Left ventricle myocardium inferior (tissue), 1 donor: ENCODE measurements around the gene EML6. TPM values are rescaled to one million over a fixed set of nuclear protein-coding genes. Genes with fewer than 3 reads are reported as not detected.

Experiments used
- DNase-seq: peaks from one replicate; pipeline ENCODE4 v3.0.0-alpha.2; 2020
- H3K27ac ChIP-seq: fragments of 200-600 bp; replicated peaks from 2 replicates; pipeline ENCODE4 v1.8.0; 2021
- H3K27me3 ChIP-seq: fragments of 200-600 bp; 2 replicates; pipeline ENCODE4 v1.8.0; 2021; ENCODE audit warnings: low read depth
- H3K36me3 ChIP-seq: fragments of 200-600 bp; 2 replicates; pipeline ENCODE4 v1.8.0; 2021
- H3K4me1 ChIP-seq: fragments of 200-600 bp; 2 replicates; pipeline ENCODE4 v1.8.0; 2021
- H3K4me3 ChIP-seq: fragments of 200-600 bp; 2 replicates; pipeline ENCODE4 v1.8.0; 2021; ENCODE audit warnings: mild to moderate bottlenecking, moderate library complexity
- H3K9me3 ChIP-seq: fragments of 200-600 bp; replicated peaks from 2 replicates; pipeline ENCODE4 v1.8.0; 2021
- intact Hi-C: fragments of 100-400 bp; cut with micrococcal nuclease; formaldehyde crosslinking; loops from one replicate; pipeline ENCODE4 v1.11.0; 2022
- total RNA-seq: library from RNA; stranded (reverse); fragmentation: NEBNext Ultra II Directional; extraction: Animal tissue kit (Norgen Biotek cat#: 25700); gene quantifications from one replicate; pipeline ENCODE4 v1.2.1, GENCODE V29; 2021
- TF ChIP-seq, protein P1 (sequence below): fragments of 200-600 bp; IDR thresholded peaks from 2 replicates; pipeline ENCODE4 v1.8.0; 2021; ENCODE audit warnings: antibody characterized with exemption, mild to moderate bottlenecking, borderline replicate concordance
- donor health status: DM: no; HTN: yes; CAD: no; lungs with severe emphysema.

EML6 gene
- total RNA-seq, 1 donor from 2014 or later = 0.77 TPM

DNA sequence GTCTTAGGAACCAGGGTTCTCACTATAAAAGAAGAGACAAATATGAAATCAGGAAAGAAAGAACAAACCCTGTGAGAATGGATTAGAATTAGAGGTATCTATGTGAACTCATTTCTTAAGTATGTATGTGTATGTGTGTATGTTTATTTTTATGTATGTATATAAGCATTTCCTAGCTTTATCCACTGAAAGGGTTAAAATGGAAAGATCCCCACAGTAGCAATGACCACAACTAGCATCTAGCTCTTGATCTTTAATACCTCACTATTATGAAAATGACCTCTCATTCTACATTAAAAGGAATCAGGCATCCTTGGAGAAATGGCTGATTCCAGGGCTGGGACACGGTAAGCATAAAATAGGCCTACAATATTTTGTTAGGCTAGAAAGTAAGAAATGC is 295.2 kb downstream of the EML6 start:
- Histone ChIP-seq H3K36me3 (peaks cover 4% of the 10 kb centered on the region), H3K27me3 (no peaks in the 10 kb centered on the region), H3K4me1 (peaks cover 27% of the 10 kb centered on the region), H3K27ac (no peak overlapping the region), H3K4me3 (no peak overlapping the region), H3K9me3 (peaks cover 27% of the 10 kb centered on the region)
- intact Hi-C loops = loop anchor here (10.0 kb wide), 1 partner anchor 146 kb away; no protein-coding TSS in a partner anchor
- TF ChIP-seq, protein P1, sequence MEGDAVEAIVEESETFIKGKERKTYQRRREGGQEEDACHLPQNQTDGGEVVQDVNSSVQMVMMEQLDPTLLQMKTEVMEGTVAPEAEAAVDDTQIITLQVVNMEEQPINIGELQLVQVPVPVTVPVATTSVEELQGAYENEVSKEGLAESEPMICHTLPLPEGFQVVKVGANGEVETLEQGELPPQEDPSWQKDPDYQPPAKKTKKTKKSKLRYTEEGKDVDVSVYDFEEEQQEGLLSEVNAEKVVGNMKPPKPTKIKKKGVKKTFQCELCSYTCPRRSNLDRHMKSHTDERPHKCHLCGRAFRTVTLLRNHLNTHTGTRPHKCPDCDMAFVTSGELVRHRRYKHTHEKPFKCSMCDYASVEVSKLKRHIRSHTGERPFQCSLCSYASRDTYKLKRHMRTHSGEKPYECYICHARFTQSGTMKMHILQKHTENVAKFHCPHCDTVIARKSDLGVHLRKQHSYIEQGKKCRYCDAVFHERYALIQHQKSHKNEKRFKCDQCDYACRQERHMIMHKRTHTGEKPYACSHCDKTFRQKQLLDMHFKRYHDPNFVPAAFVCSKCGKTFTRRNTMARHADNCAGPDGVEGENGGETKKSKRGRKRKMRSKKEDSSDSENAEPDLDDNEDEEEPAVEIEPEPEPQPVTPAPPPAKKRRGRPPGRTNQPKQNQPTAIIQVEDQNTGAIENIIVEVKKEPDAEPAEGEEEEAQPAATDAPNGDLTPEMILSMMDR = no peak
- no peak for DNase-seq

DNA sequence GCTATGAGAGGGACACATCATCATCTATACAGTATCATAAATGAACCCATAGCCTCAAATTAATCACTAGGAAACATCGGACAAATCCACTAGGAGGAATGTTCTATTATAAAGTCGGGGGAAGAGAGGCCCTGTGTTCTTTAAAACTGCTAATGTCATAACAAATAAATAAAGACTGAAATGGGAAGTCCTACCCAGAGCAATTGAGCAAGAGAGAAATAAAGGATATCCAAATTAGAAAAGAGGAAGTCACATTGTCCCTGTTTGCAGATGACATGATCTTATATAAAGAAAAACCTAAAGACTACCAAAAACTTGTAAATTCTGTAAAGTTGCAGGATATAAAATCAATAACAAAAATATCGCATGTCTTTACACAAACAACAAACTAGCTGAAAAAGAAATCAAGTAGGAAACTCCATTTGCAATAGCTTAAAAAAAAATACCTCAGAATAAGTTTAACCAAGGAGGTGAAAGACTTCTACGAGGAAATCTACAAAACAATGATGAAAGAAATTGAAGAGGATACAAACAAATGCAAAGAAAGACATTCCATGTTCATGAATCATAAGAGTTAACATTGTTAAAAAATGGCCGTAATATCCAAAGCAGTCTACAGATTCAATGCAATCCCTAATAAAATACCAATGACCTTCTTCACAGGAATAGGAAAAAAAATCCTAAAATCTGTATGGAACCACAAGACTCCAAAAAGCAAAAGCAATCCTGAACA is 296.2 kb downstream of the EML6 start:
- Histone ChIP-seq H3K27me3 (no peaks in the 10 kb centered on the region), H3K4me1 (peaks cover 27% of the 10 kb centered on the region), H3K9me3 (peaks cover 27% of the 10 kb centered on the region), H3K36me3 (peaks cover 4% of the 10 kb centered on the region), H3K27ac (no peak overlapping the region), H3K4me3 (no peak overlapping the region)
- TF ChIP-seq, protein P1 = no peak
- no peak for DNase-seq
- intact Hi-C loops = loop anchor here (10.0 kb wide), 1 partner anchor 145 kb away; no protein-coding TSS in a partner anchor
